Upper lobe of left lung (tissue), 4 donors: ENCODE measurements around the gene SLC35F3.

ENCODE experiments used
- EP300 ChIP-seq, 4 donors: sonication (generic); formaldehyde crosslinking; IDR thresholded peaks; one replicate each; pipeline ENCODE4 v1.5.1; 2017; ENCODE audit warnings: antibody characterized with exemption in 4 of 4, control low read depth in 2 of 4
- POLR2A ChIP-seq, 4 donors: fragments of 450-650 bp; IDR thresholded peaks; one replicate each; pipeline ENCODE4 v1.5.1; 2016 to 2017; ENCODE audit warnings: antibody characterized with exemption in 4 of 4, mild to moderate bottlenecking in 2 of 4
- POLR2AphosphoS5 ChIP-seq, 2 donors: sonication (generic); formaldehyde crosslinking; IDR thresholded peaks; one replicate each; pipeline ENCODE4 v1.5.1; 2017; ENCODE audit warnings: antibody characterized with exemption in 2 of 2
- TF ChIP-seq, protein P1 (sequence below), 6 experiments: fragments of 450-650 bp in 4 of 6; fragments of 200-600 bp in 2 of 6; sonication (generic) in 2 of 6; IDR thresholded peaks; one replicate each; pipeline ENCODE4 v1.5.1; 2016 to 2019; ENCODE audit warnings: antibody characterized with exemption in 6 of 6

DNA sequence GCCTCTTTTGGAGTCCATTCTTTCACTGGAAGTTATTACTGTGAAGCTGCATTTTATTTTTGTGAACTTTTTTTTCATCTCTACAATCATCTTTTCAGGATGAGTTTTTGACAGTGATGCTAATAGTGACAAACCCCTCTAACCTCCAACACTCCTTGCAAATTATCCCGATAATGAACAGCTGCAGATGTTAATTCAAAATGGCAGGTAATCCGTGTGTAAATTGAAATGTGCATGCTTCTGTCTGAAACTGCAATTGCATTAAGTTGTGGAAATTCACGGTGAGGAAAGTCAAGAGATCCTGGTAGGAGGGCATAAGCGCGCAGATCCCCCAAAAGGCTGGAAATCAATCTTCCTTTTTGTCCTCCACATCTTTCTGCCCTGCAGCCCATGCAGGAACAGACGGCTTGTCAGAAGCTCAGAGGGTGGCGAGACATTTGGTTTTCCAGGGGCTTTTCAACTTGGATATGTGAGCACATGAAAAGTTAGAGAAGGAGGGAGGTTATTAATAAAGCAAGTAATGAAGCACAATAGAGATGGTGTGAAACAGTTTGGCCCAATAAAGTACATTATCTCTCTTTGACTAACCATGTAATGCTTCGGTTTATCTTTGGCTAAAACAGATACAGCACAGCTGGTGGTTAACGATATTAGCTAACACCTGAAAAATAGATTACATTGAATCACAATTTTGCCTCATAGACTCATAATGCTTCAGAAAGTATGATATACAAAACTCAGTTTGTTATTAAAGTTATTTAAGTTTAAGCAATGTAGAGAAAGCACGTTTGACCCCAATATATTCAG is 325.3 kb downstream of the SLC35F3 start:
- TF ChIP-seq, protein P1, sequence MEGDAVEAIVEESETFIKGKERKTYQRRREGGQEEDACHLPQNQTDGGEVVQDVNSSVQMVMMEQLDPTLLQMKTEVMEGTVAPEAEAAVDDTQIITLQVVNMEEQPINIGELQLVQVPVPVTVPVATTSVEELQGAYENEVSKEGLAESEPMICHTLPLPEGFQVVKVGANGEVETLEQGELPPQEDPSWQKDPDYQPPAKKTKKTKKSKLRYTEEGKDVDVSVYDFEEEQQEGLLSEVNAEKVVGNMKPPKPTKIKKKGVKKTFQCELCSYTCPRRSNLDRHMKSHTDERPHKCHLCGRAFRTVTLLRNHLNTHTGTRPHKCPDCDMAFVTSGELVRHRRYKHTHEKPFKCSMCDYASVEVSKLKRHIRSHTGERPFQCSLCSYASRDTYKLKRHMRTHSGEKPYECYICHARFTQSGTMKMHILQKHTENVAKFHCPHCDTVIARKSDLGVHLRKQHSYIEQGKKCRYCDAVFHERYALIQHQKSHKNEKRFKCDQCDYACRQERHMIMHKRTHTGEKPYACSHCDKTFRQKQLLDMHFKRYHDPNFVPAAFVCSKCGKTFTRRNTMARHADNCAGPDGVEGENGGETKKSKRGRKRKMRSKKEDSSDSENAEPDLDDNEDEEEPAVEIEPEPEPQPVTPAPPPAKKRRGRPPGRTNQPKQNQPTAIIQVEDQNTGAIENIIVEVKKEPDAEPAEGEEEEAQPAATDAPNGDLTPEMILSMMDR (IDR thresholded peaks at IDR 0.05): no peak
- TF ChIP-seq POLR2AphosphoS5 (IDR thresholded peaks at IDR 0.05): no peak
- no peak for TF ChIP-seq POLR2A (IDR thresholded peaks at IDR 0.05)
- TF ChIP-seq EP300 (IDR thresholded peaks at IDR 0.05): no peak
